Ascending aorta (tissue), 2 donors: ENCODE data around the gene LEPROT. TPM values are rescaled to one million over a fixed set of nuclear protein-coding genes. Genes with fewer than 3 reads are reported as not detected.

ENCODE experiments used
- DNase-seq, 2 donors: peaks; one replicate each; pipeline ENCODE4 v3.0.0-alpha.2; 2019; ENCODE audit warnings: low spot score in 2 of 2
- H3K27ac ChIP-seq, 2 donors: fragments of 200-600 bp; sonication (generic); one replicate each; pipeline ENCODE4 v1.5.1; 2016 to 2017; ENCODE audit warnings: mild to moderate bottlenecking in 1 of 2
- H3K27me3 ChIP-seq: fragments of 200-600 bp; sonication (generic); one replicate; pipeline ENCODE4 v1.5.1; 2017
- H3K36me3 ChIP-seq, 2 donors: fragments of 200-600 bp; sonication (generic); one replicate each; pipeline ENCODE4 v1.5.1; 2016
- H3K4me1 ChIP-seq, 2 donors: fragments of 200-600 bp; sonication (generic); one replicate each; pipeline ENCODE4 v1.5.1; 2016 to 2017; ENCODE audit warnings: mild to moderate bottlenecking in 1 of 2
- H3K4me3 ChIP-seq, 2 donors: fragments of 200-600 bp; sonication (generic); one replicate each; pipeline ENCODE4 v1.5.1; 2016 to 2017; ENCODE audit warnings: mild to moderate bottlenecking in 1 of 2
- H3K9me3 ChIP-seq, 2 donors: fragments of 200-600 bp; sonication (generic); one replicate each; pipeline ENCODE4 v1.5.1; 2016
- intact Hi-C: fragments of 100-400 bp; cut with DNase I; formaldehyde crosslinking; loops from one replicate; pipeline ENCODE4 v1.15.1; 2023
- total RNA-seq: library from RNA; depleted of rRNA; stranded (reverse); fragments of >200 nt; gene quantifications from one replicate; pipeline ENCODE4 v1.1.0, GENCODE V29; 2016
- TF ChIP-seq, protein P1 (sequence below), 3 experiments: fragments of 200-600 bp in 2 of 3; fragments of 450-650 bp in 1 of 3; sonication (generic) in 2 of 3; IDR thresholded peaks; one replicate each; pipeline ENCODE4 v1.5.1; 2016 to 2019; ENCODE audit warnings: antibody characterized with exemption in 3 of 3, mild to moderate bottlenecking in 1 of 3, moderate library complexity in 1 of 3

Gene LEPROT
- total RNA-seq, 1 donor from 2014 or later: 312 TPM

DNA sequence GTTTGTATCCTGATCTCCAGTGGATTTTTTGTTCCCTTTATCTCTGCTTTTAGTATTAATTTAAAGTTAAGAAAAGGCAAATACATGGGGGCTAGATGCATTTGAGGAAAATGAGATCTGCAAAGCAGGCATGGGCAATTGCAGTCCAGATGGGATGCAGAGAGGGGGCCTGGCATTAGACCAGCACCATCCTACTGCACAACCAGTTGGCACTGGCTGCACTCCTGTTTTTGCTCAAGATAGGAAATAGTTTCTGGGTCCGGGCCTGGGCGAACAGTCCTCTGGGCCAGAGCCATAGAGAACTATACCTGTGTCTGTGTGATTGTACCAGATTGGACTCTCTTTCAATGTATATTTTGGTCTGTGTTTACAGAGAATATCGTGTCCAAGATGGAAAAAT is 34.0 kb upstream of the LEPROT start:
- no peak overlapping the region for H3K27ac ChIP-seq
- H3K4me3 ChIP-seq: no peak overlapping the region
- H3K36me3 ChIP-seq: peaks cover 0 to 3% of the 10 kb centered on the region in 2 donors
- DNase-seq: no peak
- intact Hi-C loops: no loop called here
- H3K9me3 ChIP-seq: no peaks in the 10 kb centered on the region
- no peaks in the 10 kb centered on the region for H3K27me3 ChIP-seq
- TF ChIP-seq, protein P1, sequence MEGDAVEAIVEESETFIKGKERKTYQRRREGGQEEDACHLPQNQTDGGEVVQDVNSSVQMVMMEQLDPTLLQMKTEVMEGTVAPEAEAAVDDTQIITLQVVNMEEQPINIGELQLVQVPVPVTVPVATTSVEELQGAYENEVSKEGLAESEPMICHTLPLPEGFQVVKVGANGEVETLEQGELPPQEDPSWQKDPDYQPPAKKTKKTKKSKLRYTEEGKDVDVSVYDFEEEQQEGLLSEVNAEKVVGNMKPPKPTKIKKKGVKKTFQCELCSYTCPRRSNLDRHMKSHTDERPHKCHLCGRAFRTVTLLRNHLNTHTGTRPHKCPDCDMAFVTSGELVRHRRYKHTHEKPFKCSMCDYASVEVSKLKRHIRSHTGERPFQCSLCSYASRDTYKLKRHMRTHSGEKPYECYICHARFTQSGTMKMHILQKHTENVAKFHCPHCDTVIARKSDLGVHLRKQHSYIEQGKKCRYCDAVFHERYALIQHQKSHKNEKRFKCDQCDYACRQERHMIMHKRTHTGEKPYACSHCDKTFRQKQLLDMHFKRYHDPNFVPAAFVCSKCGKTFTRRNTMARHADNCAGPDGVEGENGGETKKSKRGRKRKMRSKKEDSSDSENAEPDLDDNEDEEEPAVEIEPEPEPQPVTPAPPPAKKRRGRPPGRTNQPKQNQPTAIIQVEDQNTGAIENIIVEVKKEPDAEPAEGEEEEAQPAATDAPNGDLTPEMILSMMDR (IDR thresholded peaks at IDR 0.05): no peak
- H3K4me1 ChIP-seq: no peaks in the 10 kb centered on the region

DNA sequence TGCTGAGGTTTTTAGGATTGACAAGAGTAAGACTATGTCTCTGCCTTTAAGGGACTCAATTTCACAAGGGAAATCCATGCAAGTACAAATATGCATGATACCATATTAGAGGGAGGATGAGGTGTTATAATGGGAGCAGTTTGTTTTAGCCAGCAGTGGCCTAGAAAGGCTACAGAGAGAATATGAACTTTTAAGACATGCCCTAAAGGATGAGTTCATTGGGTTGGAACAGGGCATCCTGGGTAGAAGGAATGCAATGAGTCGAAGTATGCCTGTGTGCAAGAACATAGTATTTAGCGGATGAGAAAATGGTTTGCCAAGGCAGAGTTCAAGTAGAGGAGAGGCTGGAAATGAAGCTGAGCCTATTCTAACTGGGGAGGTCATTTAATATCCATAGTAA is 32.6 kb upstream of the LEPROT start:
- Histone ChIP-seq H3K27me3 (no peaks in the 10 kb centered on the region), H3K36me3 (peaks cover 0 to 3% of the 10 kb centered on the region in 2 donors), H3K9me3 (no peaks in the 10 kb centered on the region), H3K4me3 (no peak overlapping the region), H3K4me1 (no peaks in the 10 kb centered on the region), H3K27ac (no peak overlapping the region)
- DNase-seq: no peak
- intact Hi-C loops: no loop called here
- TF ChIP-seq, protein P1 (IDR thresholded peaks at IDR 0.05): no peak

DNA sequence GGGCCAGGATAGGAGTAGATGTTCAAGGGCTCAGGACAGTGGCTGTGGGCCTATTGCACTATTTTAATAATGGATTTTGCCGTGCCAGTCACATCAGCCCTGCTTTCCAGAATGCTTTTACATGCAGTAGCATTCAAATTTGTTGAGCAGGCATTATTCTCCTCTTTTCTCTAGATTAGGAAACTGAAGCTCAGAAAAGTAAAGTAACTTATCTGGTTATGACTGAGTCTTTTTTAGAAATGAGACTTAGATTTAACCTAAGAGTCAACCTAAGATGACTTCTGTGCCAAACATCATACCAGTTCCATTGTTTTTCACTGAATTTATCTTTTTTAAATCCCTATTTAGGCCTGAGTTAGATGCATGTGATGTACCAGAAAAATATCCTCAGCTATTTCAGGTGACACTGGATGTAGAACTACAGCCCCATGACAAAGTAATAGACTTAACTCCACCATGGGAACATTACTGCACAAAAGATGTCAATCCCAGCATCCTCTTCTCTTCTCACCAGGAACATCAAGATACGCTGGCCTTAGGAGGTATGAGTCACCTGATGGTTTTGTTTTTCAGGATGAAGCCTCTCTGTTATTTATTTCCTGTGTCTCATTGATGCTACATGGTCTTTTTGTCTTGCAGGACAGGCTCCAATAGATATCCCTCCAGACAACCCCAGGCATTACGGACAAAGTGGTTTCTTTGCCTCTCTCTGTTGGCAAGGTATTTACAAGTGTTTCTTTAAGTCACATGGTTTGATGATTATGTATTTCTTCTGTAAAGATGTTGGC is 31.4 kb upstream of the LEPROT start:
- intact Hi-C loops: no loop called here
- no peak for DNase-seq
- TF ChIP-seq, protein P1 (IDR thresholded peaks at IDR 0.05): no peak
- Histone ChIP-seq H3K9me3 (no peaks in the 10 kb centered on the region), H3K27ac (no peak overlapping the region), H3K27me3 (no peaks in the 10 kb centered on the region), H3K36me3 (peaks cover 0 to 3% of the 10 kb centered on the region in 2 donors), H3K4me1 (no peaks in the 10 kb centered on the region), H3K4me3 (no peak overlapping the region)

DNA sequence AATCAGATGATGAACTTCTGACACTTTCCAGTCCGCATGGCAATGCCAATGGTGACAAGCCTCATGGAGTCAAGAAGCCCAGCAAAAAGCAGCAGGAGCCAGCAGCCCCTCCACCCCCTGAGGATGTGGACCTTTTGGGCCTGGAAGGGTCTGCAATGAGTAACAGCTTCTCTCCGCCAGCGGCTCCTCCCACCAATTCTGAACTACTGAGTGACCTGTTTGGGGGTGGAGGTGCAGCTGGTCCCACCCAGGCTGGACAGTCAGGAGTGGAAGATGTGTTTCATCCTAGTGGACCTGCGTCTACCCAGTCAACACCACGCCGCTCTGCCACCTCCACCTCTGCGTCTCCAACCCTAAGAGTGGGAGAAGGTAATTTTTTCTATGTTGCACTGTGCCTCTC is 28.0 kb upstream of the LEPROT start:
- Histone ChIP-seq H3K27me3 (no peaks in the 10 kb centered on the region), H3K36me3 (peaks cover 3 to 5% of the 10 kb centered on the region in 2 donors), H3K4me1 (no peaks in the 10 kb centered on the region), H3K4me3 (no peak overlapping the region), H3K27ac (no peak overlapping the region), H3K9me3 (no peaks in the 10 kb centered on the region)
- intact Hi-C loops: no loop called here
- TF ChIP-seq, protein P1 (IDR thresholded peaks at IDR 0.05): no peak
- DNase-seq: no peak

DNA sequence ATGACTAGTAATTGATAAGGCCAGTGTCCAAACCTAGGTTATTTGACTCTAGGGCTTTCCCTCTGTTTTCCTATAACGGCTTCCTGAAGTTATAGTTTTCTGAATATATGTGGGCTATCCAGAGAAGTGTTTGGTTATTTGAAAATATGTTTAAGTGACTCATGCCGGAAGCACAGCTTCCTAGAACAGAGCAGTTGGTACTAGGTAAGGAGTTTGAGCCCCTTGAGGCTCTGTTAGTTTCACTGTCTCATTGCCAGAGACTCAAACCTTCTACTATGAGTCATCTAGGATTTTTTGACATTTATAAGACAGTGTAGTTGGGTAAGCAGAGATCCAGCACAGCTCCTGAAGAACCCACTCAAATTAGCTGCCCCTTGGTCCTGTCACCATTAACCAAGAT is 27.1 kb upstream of the LEPROT start:
- H3K9me3 ChIP-seq: no peaks in the 10 kb centered on the region
- intact Hi-C loops: no loop called here
- H3K4me1 ChIP-seq: no peaks in the 10 kb centered on the region
- DNase-seq: no peak
- no peak overlapping the region for H3K4me3 ChIP-seq
- H3K27me3 ChIP-seq: no peaks in the 10 kb centered on the region
- H3K27ac ChIP-seq: no peak overlapping the region
- peaks cover 3 to 5% of the 10 kb centered on the region in 2 donors for H3K36me3 ChIP-seq
- TF ChIP-seq, protein P1 (IDR thresholded peaks at IDR 0.05): no peak
